ENCODE data around the gene HAP1.

- TF ChIP-seq POLR2A (IDR thresholded peaks at IDR 0.05; ENCODE audit: low read depth) (no peak), CTCF (IDR thresholded peaks at IDR 0.05) (no peak)
These were observed 35.5 kb upstream of the HAP1 start for GRCh38 chr17:41769985-41770384.
